Measurements from ENCODE around the gene LTA4H. TPM values are rescaled to one million over a fixed set of nuclear protein-coding genes. Genes with fewer than 3 reads are reported as not detected.

The LTA4H gene
- total RNA-seq, 1 experiment from 2014 or later = 66.0 TPM

DNA sequence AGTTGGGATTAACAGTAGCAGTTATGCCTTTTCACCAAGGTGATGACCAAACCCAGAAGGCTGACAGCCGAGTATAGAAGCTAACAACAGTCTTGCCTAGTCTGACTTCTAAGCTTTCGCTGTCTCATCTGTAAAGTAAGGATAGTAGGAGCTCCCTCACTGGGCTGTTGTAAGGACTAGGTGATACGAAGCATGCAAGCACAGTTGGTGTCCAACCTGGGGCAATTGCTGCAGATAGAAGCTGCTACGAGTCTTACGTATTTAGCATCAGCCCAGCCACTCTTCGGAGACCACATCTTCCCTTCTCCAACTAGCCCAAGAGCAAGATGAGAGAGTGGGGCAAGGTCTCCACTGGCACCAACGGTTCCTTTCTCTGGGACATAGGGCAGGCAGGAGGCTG lies 45.3 kb downstream of the LTA4H start:
- TF ChIP-seq, protein P1, sequence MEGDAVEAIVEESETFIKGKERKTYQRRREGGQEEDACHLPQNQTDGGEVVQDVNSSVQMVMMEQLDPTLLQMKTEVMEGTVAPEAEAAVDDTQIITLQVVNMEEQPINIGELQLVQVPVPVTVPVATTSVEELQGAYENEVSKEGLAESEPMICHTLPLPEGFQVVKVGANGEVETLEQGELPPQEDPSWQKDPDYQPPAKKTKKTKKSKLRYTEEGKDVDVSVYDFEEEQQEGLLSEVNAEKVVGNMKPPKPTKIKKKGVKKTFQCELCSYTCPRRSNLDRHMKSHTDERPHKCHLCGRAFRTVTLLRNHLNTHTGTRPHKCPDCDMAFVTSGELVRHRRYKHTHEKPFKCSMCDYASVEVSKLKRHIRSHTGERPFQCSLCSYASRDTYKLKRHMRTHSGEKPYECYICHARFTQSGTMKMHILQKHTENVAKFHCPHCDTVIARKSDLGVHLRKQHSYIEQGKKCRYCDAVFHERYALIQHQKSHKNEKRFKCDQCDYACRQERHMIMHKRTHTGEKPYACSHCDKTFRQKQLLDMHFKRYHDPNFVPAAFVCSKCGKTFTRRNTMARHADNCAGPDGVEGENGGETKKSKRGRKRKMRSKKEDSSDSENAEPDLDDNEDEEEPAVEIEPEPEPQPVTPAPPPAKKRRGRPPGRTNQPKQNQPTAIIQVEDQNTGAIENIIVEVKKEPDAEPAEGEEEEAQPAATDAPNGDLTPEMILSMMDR (IDR thresholded peaks at IDR 0.05; ENCODE audit: unreplicated experiment) = no peak
- H3K4me1 Mint-ChIP-seq (ENCODE audit: insufficient read depth, unreplicated experiment) = peaks cover 5% of the 10 kb centered on the region
- CTCF ChIA-PET = interaction anchor here (0.8 kb wide), 1 partner anchor 9 kb away, joined by 6 read pairs; no protein-coding TSS in a partner anchor
- intact Hi-C loops (cut with micrococcal nuclease) = no loop called here
- no peak overlapping the region for H3K4me3 Mint-ChIP-seq (ENCODE audit: unreplicated experiment)
- H3K9me3 Mint-ChIP-seq (ENCODE audit: unreplicated experiment) = no peaks in the 10 kb centered on the region
- POLR2A ChIA-PET = no interaction called here
- no peak for DNase-seq (ENCODE audit: unreplicated experiment)
- H3K27ac Mint-ChIP-seq (ENCODE audit: low read depth, unreplicated experiment) = no peak overlapping the region
- H3K27me3 Mint-ChIP-seq (ENCODE audit: insufficient read depth, unreplicated experiment) = no peaks in the 10 kb centered on the region
- BruUV-seq (replicated peaks) = no TSS peak
- H3K36me3 Mint-ChIP-seq (ENCODE audit: insufficient read depth, unreplicated experiment) = no peaks in the 10 kb centered on the region

GRCh38 chr12:95989504-95990123 lies 45.8 kb downstream of the LTA4H start:
- POLR2A ChIA-PET = interaction anchor here (0.5 kb wide), 1 partner anchor 258 kb away, joined by 3 read pairs; no protein-coding TSS in a partner anchor
- no peaks in the 10 kb centered on the region for H3K27me3 Mint-ChIP-seq (ENCODE audit: insufficient read depth, unreplicated experiment)
- DNase-seq (ENCODE audit: unreplicated experiment) = no peak
- no peaks in the 10 kb centered on the region for H3K36me3 Mint-ChIP-seq (ENCODE audit: insufficient read depth, unreplicated experiment)
- no peaks in the 10 kb centered on the region for H3K9me3 Mint-ChIP-seq (ENCODE audit: unreplicated experiment)
- no peak overlapping the region for H3K27ac Mint-ChIP-seq (ENCODE audit: low read depth, unreplicated experiment)
- intact Hi-C loops (cut with micrococcal nuclease) = no loop called here
- CTCF ChIA-PET = interaction anchor here (0.6 to 1.7 kb wide), 4 partner anchors 9 to 52 kb away, joined by 3 to 6 read pairs (median 5); no protein-coding TSS in a partner anchor
- TF ChIP-seq, protein P1 (IDR thresholded peaks at IDR 0.05; ENCODE audit: unreplicated experiment) = no peak
- no TSS peak for BruUV-seq (replicated peaks)
- H3K4me1 Mint-ChIP-seq (ENCODE audit: insufficient read depth, unreplicated experiment) = peaks cover 5% of the 10 kb centered on the region
- H3K4me3 Mint-ChIP-seq (ENCODE audit: unreplicated experiment) = no peak overlapping the region

- Mint-ChIP-seq H3K4me1 (ENCODE audit: insufficient read depth, unreplicated experiment) (peaks cover 5% of the 10 kb centered on the region), H3K4me3 (ENCODE audit: unreplicated experiment) (no peak overlapping the region), H3K27ac (ENCODE audit: low read depth, unreplicated experiment) (no peak overlapping the region), H3K36me3 (ENCODE audit: insufficient read depth, unreplicated experiment) (no peaks in the 10 kb centered on the region), H3K9me3 (ENCODE audit: unreplicated experiment) (no peaks in the 10 kb centered on the region), H3K27me3 (ENCODE audit: insufficient read depth, unreplicated experiment) (no peaks in the 10 kb centered on the region)
- TF ChIP-seq, protein P1 (IDR thresholded peaks at IDR 0.05; ENCODE audit: unreplicated experiment) = no peak
- no peak for DNase-seq (ENCODE audit: unreplicated experiment)
- POLR2A ChIA-PET = no interaction called here
- intact Hi-C loops (cut with micrococcal nuclease) = no loop called here
- CTCF ChIA-PET = interaction anchor here (0.5 to 1.7 kb wide), 4 partner anchors 10 to 483 kb away, joined by 3 to 6 read pairs (median 3); no protein-coding TSS in a partner anchor
- no TSS peak for BruUV-seq (replicated peaks)
Observed at GRCh38 chr12:95988506-95989275, 46.7 kb downstream of the LTA4H start.
